Stimulated activated naive CD8-positive, alpha-beta T cell treated with anti-CD3 and anti-CD28 coated beads, Interleukin-15, Interleukin-2, amounts not matched to agents 100 ng/mL and 50 ng/mL, for 24 hours (primary cell): Measurements from ENCODE around the gene IL11.

Experiments
- H3K27ac Mint-ChIP-seq: one replicate; pipeline ENCODE4 v1.8.0; 2021; ENCODE audit warnings: mild to moderate bottlenecking, mixed read lengths
- H3K27me3 Mint-ChIP-seq: one replicate; pipeline ENCODE4 v1.8.0; 2021; ENCODE audit warnings: mixed read lengths
- H3K36me3 Mint-ChIP-seq: one replicate; pipeline ENCODE4 v1.8.0; 2021; ENCODE audit warnings: low read depth, mixed read lengths
- H3K4me1 Mint-ChIP-seq: one replicate; pipeline ENCODE4 v1.8.0; 2021; ENCODE audit warnings: low read depth, mixed read lengths
- H3K4me3 Mint-ChIP-seq: one replicate; pipeline ENCODE4 v1.8.0; 2021; ENCODE audit warnings: mild to moderate bottlenecking, mixed read lengths
- H3K9me3 Mint-ChIP-seq: one replicate; pipeline ENCODE4 v1.8.0; 2021; ENCODE audit warnings: mixed read lengths

The IL11 gene

GRCh38 chr19:55353803-55354697 is 16.2 kb downstream of the IL11 start:
- peak overlapping the region; percentile 62 for H3K4me3 Mint-ChIP-seq
- no peak overlapping the region for H3K27ac Mint-ChIP-seq
- H3K4me1 Mint-ChIP-seq: peaks cover 24% of the 10 kb centered on the region
- H3K36me3 Mint-ChIP-seq: no peaks in the 10 kb centered on the region
- H3K27me3 Mint-ChIP-seq: peaks cover 42% of the 10 kb centered on the region
- H3K9me3 Mint-ChIP-seq: no peaks in the 10 kb centered on the region

GRCh38 chr19:55353356-55353802 is 16.9 kb downstream of the IL11 start:
- Mint-ChIP-seq H3K4me3 (peak overlapping the region; percentile 62), H3K4me1 (peaks cover 24% of the 10 kb centered on the region), H3K36me3 (no peaks in the 10 kb centered on the region), H3K27me3 (peaks cover 42% of the 10 kb centered on the region), H3K27ac (no peak overlapping the region), H3K9me3 (no peaks in the 10 kb centered on the region)

GRCh38 chr19:55352549-55353145 is 17.6 kb downstream of the IL11 start:
- Mint-ChIP-seq H3K4me3 (no peak overlapping the region), H3K9me3 (no peaks in the 10 kb centered on the region), H3K36me3 (no peaks in the 10 kb centered on the region), H3K27ac (no peak overlapping the region), H3K27me3 (peaks cover 42% of the 10 kb centered on the region), H3K4me1 (peaks cover 24% of the 10 kb centered on the region)

DNA sequence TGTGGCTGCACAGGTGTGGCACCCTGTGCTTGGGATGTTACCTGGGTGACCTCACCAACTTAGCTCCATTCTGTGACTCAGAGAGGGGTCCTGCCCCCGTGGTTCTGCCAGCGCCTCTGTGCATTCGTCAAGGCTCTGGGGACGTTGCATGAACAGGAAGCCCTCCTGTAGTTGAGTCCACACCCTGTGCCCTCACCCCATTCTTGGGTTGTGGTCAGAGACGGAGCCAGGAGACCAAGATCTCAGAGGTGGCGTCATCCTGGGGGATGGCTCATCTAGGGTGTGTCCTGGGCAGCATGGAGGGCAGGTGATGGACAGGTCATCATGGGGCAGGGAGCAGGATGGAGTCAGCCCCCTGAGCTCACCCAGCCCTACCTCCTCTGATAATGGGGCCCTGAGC is 18.2 kb downstream of the IL11 start:
- no peak overlapping the region for H3K4me3 Mint-ChIP-seq
- H3K27ac Mint-ChIP-seq: no peak overlapping the region
- no peaks in the 10 kb centered on the region for H3K9me3 Mint-ChIP-seq
- peaks cover 24% of the 10 kb centered on the region for H3K4me1 Mint-ChIP-seq
- peaks cover 42% of the 10 kb centered on the region for H3K27me3 Mint-ChIP-seq
- no peaks in the 10 kb centered on the region for H3K36me3 Mint-ChIP-seq

GRCh38 chr19:55350620-55351315 is 19.5 kb downstream of the IL11 start:
- H3K4me1 Mint-ChIP-seq: peaks cover 24% of the 10 kb centered on the region
- no peaks in the 10 kb centered on the region for H3K36me3 Mint-ChIP-seq
- peaks cover 36% of the 10 kb centered on the region for H3K27me3 Mint-ChIP-seq
- H3K9me3 Mint-ChIP-seq: no peaks in the 10 kb centered on the region
- no peak overlapping the region for H3K27ac Mint-ChIP-seq
- no peak overlapping the region for H3K4me3 Mint-ChIP-seq

GRCh38 chr19:55348317-55349034 is 21.8 kb downstream of the IL11 start:
- Mint-ChIP-seq H3K27me3 (peaks cover 29% of the 10 kb centered on the region), H3K4me1 (peaks cover 16% of the 10 kb centered on the region), H3K27ac (no peak overlapping the region), H3K9me3 (no peaks in the 10 kb centered on the region), H3K36me3 (peaks cover 12% of the 10 kb centered on the region), H3K4me3 (no peak overlapping the region)

- Mint-ChIP-seq H3K27ac (no peak overlapping the region), H3K4me3 (no peak overlapping the region), H3K36me3 (peaks cover 16% of the 10 kb centered on the region)
Observed at GRCh38 chr19:55347442-55348009, 22.7 kb downstream of the IL11 start.

DNA sequence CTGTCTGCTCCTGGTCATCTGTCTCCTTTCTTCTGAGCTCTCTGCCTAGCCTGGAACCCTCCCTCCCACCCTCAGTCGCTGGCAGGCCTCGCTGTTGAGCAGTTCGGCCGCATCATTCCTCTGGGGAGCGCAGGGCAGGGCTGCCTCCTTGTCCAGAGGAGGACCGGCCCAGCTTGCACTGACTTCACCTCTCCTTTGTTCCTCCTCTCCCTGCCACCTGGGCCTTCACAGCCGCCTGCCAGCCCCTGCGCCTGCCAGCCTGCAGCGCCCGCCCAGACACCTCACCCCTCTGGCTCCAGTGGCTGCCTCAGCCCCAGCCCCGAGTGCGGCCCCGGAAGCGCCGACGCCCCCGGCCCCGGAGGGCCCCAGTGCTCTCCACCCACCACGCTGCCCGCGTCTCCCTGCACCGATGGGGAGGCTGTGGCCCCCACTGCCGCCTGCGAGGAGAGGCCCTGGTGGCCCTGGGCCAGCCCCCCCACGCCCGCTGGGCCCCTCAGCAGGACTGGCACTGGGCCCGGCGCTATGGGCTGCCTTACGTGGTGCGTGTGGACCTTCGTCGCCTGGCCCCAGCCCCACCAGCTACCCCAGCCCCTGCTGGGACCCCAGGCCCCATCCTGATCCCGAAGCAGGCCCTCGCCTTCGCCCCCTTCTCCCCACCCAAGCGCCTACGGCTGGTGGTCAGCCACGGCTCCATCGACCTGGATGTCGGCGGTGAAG is 23.4 kb downstream of the IL11 start:
- Mint-ChIP-seq H3K36me3 (peaks cover 16% of the 10 kb centered on the region), H3K4me3 (no peak overlapping the region), H3K9me3 (no peaks in the 10 kb centered on the region), H3K4me1 (peaks cover 5% of the 10 kb centered on the region), H3K27ac (no peak overlapping the region), H3K27me3 (peaks cover 15% of the 10 kb centered on the region)

More at GRCh38 chr19:55347442-55348009, 22.7 kb downstream of the IL11 start:
- no peaks in the 10 kb centered on the region for H3K9me3 Mint-ChIP-seq
- H3K4me1 Mint-ChIP-seq: peaks cover 7% of the 10 kb centered on the region
- H3K27me3 Mint-ChIP-seq: peaks cover 20% of the 10 kb centered on the region

- no peak overlapping the region for H3K4me3 Mint-ChIP-seq
- H3K27me3 Mint-ChIP-seq: peaks cover 7% of the 10 kb centered on the region
- H3K27ac Mint-ChIP-seq: no peak overlapping the region
- H3K9me3 Mint-ChIP-seq: no peaks in the 10 kb centered on the region
- H3K36me3 Mint-ChIP-seq: peaks cover 16% of the 10 kb centered on the region
- H3K4me1 Mint-ChIP-seq: peaks cover 6% of the 10 kb centered on the region
Observed at GRCh38 chr19:55345818-55346724, 24.2 kb downstream of the IL11 start.

GRCh38 chr19:55345101-55345817 is 25.0 kb downstream of the IL11 start:
- Mint-ChIP-seq H3K4me3 (no peak overlapping the region), H3K27ac (no peak overlapping the region), H3K27me3 (no peaks in the 10 kb centered on the region), H3K36me3 (peaks cover 16% of the 10 kb centered on the region), H3K9me3 (no peaks in the 10 kb centered on the region), H3K4me1 (peaks cover 11% of the 10 kb centered on the region)

- Mint-ChIP-seq H3K4me3 (no peak overlapping the region), H3K9me3 (no peaks in the 10 kb centered on the region), H3K4me1 (peaks cover 11% of the 10 kb centered on the region), H3K36me3 (peaks cover 16% of the 10 kb centered on the region), H3K27me3 (no peaks in the 10 kb centered on the region), H3K27ac (no peak overlapping the region)
Observed at GRCh38 chr19:55344444-55344843, 25.8 kb downstream of the IL11 start.

- Mint-ChIP-seq H3K27me3 (no peaks in the 10 kb centered on the region), H3K27ac (no peak overlapping the region), H3K9me3 (no peaks in the 10 kb centered on the region), H3K36me3 (peaks cover 16% of the 10 kb centered on the region), H3K4me3 (peak overlapping the region; percentile 74), H3K4me1 (peaks cover 21% of the 10 kb centered on the region)
Observed at GRCh38 chr19:55341595-55342531, 28.4 kb downstream of the IL11 start.
